Progenitor cell of endocrine pancreas (in vitro differentiated cells): Measurements from ENCODE around the gene EPPIN. TPM values are rescaled to one million over a fixed set of nuclear protein-coding genes. Genes with fewer than 3 reads are reported as not detected.

ENCODE experiments used
- DNase-seq: peaks from one replicate; pipeline ENCODE4 v3.0.0; 2021; ENCODE audit warnings: low spot score; ENCODE audit not compliant: unreplicated experiment
- H3K27ac Mint-ChIP-seq: 2 replicates; pipeline ENCODE4 v1.8.0; 2021; ENCODE audit warnings: mild to moderate bottlenecking, moderate library complexity, mixed read lengths
- H3K27me3 Mint-ChIP-seq: 2 replicates; pipeline ENCODE4 v1.8.0; 2021; ENCODE audit warnings: mixed read lengths
- H3K36me3 Mint-ChIP-seq: 2 replicates; pipeline ENCODE4 v1.8.0; 2022; ENCODE audit warnings: mixed read lengths; ENCODE audit not compliant: insufficient read depth
- H3K4me1 Mint-ChIP-seq: 2 replicates; pipeline ENCODE4 v1.8.0; 2021; ENCODE audit warnings: low read depth, mixed read lengths
- H3K4me3 Mint-ChIP-seq: 2 replicates; pipeline ENCODE4 v1.8.0; 2021; ENCODE audit warnings: low read depth, mild to moderate bottlenecking, moderate library complexity, mixed read lengths
- H3K9me3 Mint-ChIP-seq: 2 replicates; pipeline ENCODE4 v1.8.0; 2021; ENCODE audit warnings: low read depth, mixed read lengths
- CTCF ChIP-seq: fragments of 200-600 bp; sonication (generic); IDR thresholded peaks from one replicate; pipeline ENCODE4 v1.5.0; 2021; ENCODE audit warnings: antibody characterized with exemption, mild to moderate bottlenecking; ENCODE audit not compliant: unreplicated experiment
- long read RNA-seq: library from polyadenylated mRNA; unstranded; transcript quantifications from one replicate; pipeline ENCODE4 v2.0.0, GENCODE V29; 2020
- total RNA-seq: library from RNA; stranded (reverse); gene quantifications from 2 replicates; pipeline ENCODE4 v1.2.1, GENCODE V29; 2021

EPPIN gene
- total RNA-seq = not detected in 2 replicates
- long read RNA-seq = 0 reads

- peaks cover 27% of the 10 kb centered on the region for H3K27me3 Mint-ChIP-seq
- peaks cover 3% of the 10 kb centered on the region for H3K9me3 Mint-ChIP-seq
- TF ChIP-seq CTCF = no peak
- DNase-seq = no peak
- H3K4me1 Mint-ChIP-seq = no peaks in the 10 kb centered on the region
- H3K27ac Mint-ChIP-seq = no peak within 1 kb of the TSS
- H3K4me3 Mint-ChIP-seq = no peak within 1 kb of the TSS
- H3K36me3 Mint-ChIP-seq = no peaks in the 10 kb centered on the region
These were observed at the start of gene EPPIN for GRCh38 chr20:45547206-45547770. Gene EPPIN, minus strand, starts transcription at chr20:45547401. Its CDS starts 44 bp downstream, at chr20:45547357.

GRCh38 chr20:45595235-45595634 lies 48.0 kb upstream of the EPPIN start:
- TF ChIP-seq CTCF = no peak
- Mint-ChIP-seq H3K9me3 (peaks cover 4% of the 10 kb centered on the region), H3K36me3 (no peaks in the 10 kb centered on the region), H3K4me3 (no peak overlapping the region), H3K27me3 (peaks cover 14% of the 10 kb centered on the region), H3K27ac (no peak overlapping the region), H3K4me1 (no peaks in the 10 kb centered on the region)
- no peak for DNase-seq

GRCh38 chr20:45593498-45593897 lies 46.3 kb upstream of the EPPIN start:
- no peak overlapping the region for H3K27ac Mint-ChIP-seq
- no peak for DNase-seq
- peaks cover 12% of the 10 kb centered on the region for H3K9me3 Mint-ChIP-seq
- H3K36me3 Mint-ChIP-seq = no peaks in the 10 kb centered on the region
- H3K4me3 Mint-ChIP-seq = no peak overlapping the region
- H3K27me3 Mint-ChIP-seq = peaks cover 22% of the 10 kb centered on the region
- H3K4me1 Mint-ChIP-seq = no peaks in the 10 kb centered on the region
- no peak for TF ChIP-seq CTCF

DNA sequence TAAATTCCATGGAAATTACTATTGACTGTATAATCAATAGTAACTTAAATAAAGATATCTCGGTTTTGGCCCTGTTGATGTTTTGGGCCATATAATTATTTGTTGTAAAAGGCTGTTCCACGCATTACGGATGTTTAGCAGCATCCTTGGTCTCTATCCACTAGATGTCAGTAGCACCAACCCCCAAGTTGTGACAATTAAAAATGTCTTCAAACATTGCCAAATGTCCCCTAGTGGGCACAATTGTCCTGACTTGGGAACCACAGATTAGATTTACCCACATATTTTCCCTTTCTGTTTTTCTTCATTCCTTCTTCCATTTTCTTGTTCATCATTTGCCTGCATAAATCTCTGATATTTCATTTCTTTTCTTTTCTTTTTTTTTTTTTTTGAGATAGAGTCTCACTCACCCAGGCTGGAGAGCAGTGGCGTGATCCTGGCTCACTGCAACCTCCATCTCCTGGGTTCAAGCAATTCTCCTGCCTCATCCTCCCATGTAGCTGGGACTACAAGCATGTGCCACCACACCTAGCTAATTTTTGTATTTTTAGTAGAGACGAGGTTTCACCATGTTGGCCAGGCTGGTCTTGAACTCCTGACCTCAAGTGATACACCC lies 45.5 kb upstream of the EPPIN start:
- H3K27ac Mint-ChIP-seq = no peak overlapping the region
- no peak overlapping the region for H3K4me3 Mint-ChIP-seq
- TF ChIP-seq CTCF = peak; percentile 64
- no peaks in the 10 kb centered on the region for H3K4me1 Mint-ChIP-seq
- peaks cover 23% of the 10 kb centered on the region for H3K27me3 Mint-ChIP-seq
- DNase-seq = no peak
- peaks cover 12% of the 10 kb centered on the region for H3K9me3 Mint-ChIP-seq
- no peaks in the 10 kb centered on the region for H3K36me3 Mint-ChIP-seq

GRCh38 chr20:45589725-45590124 lies 42.5 kb upstream of the EPPIN start:
- Mint-ChIP-seq H3K36me3 (no peaks in the 10 kb centered on the region), H3K27ac (no peak overlapping the region), H3K4me3 (no peak overlapping the region), H3K9me3 (peaks cover 12% of the 10 kb centered on the region), H3K27me3 (peaks cover 21% of the 10 kb centered on the region), H3K4me1 (no peaks in the 10 kb centered on the region)
- DNase-seq = no peak
- no peak for TF ChIP-seq CTCF
